GM21737 (cell line): ENCODE data around the gene UBASH3B.

Experiments
- ATAC-seq: cut with Tn5 transposase; IDR thresholded peaks from one replicate; pipeline ENCODE4 v1.9.1; 2021; ENCODE audit warnings: mild to moderate bottlenecking, moderate library complexity; ENCODE audit not compliant: unreplicated experiment

Gene UBASH3B

GRCh38 chr11:122646549-122647340 is 8.8 kb upstream of the UBASH3B start:
- ATAC-seq, result no peak

- no peak for ATAC-seq
Measured at GRCh38 chr11:122647736-122648275, 7.7 kb upstream of the UBASH3B start.

- no peak for ATAC-seq
Measured at GRCh38 chr11:122649116-122649515, 6.4 kb upstream of the UBASH3B start.

GRCh38 chr11:122650619-122651018 is 4.9 kb upstream of the UBASH3B start:
- ATAC-seq, result no peak

- no peak for ATAC-seq
Measured at GRCh38 chr11:122652495-122652894, 3.0 kb upstream of the UBASH3B start.

GRCh38 chr11:122653916-122654585 is 1.5 kb upstream of the UBASH3B start:
- ATAC-seq, result no peak

- ATAC-seq, result peak; percentile 43
Measured at GRCh38 chr11:122656073-122656630, 630 bp downstream of the UBASH3B start.

- ATAC-seq, result no peak
Measured at GRCh38 chr11:122656631-122657101, 1.1 kb downstream of the UBASH3B start.

- no peak for ATAC-seq
Measured at GRCh38 chr11:122659676-122660554, 4.4 kb downstream of the UBASH3B start.

GRCh38 chr11:122661182-122661945 is 5.8 kb downstream of the UBASH3B start:
- no peak for ATAC-seq

GRCh38 chr11:122663056-122663740 is 7.7 kb downstream of the UBASH3B start:
- ATAC-seq, result no peak

GRCh38 chr11:122663764-122664163 is 8.2 kb downstream of the UBASH3B start:
- no peak for ATAC-seq

- ATAC-seq, result no peak
Measured at GRCh38 chr11:122664188-122664587, 8.7 kb downstream of the UBASH3B start.

GRCh38 chr11:122665861-122666260 is 10.3 kb downstream of the UBASH3B start:
- ATAC-seq, result no peak

- no peak for ATAC-seq
Measured at GRCh38 chr11:122666743-122667142, 11.2 kb downstream of the UBASH3B start.

GRCh38 chr11:122668562-122669090 is 13.1 kb downstream of the UBASH3B start:
- no peak for ATAC-seq

GRCh38 chr11:122670131-122670530 is 14.6 kb downstream of the UBASH3B start:
- no peak for ATAC-seq

GRCh38 chr11:122671400-122671891 is 15.9 kb downstream of the UBASH3B start:
- ATAC-seq, result no peak

GRCh38 chr11:122672892-122673291 is 17.4 kb downstream of the UBASH3B start:
- ATAC-seq, result no peak
